Type B pancreatic cell (in vitro differentiated cells): ENCODE measurements around the gene ARVCF. TPM values are rescaled to one million over a fixed set of nuclear protein-coding genes. Genes with fewer than 3 reads are reported as not detected.

Experiments used
- DNase-seq: peaks from one replicate; pipeline ENCODE4 v3.0.0; 2021; ENCODE audit warnings: mixed read lengths; ENCODE audit not compliant: unreplicated experiment; ENCODE audit errors: extremely low spot score
- H3K27ac Mint-ChIP-seq: 2 replicates; pipeline ENCODE4 v1.8.0; 2021; ENCODE audit warnings: mild to moderate bottlenecking, mixed read lengths
- H3K27me3 Mint-ChIP-seq: 2 replicates; pipeline ENCODE4 v1.8.0; 2021; ENCODE audit warnings: mixed read lengths
- H3K36me3 Mint-ChIP-seq: 2 replicates; pipeline ENCODE4 v1.8.0; 2021; ENCODE audit warnings: mixed read lengths
- H3K4me1 Mint-ChIP-seq: one replicate; pipeline ENCODE4 v1.8.0; 2021; ENCODE audit warnings: mixed read lengths; ENCODE audit not compliant: unreplicated experiment
- H3K4me3 Mint-ChIP-seq: 2 replicates; pipeline ENCODE4 v1.8.0; 2021; ENCODE audit warnings: mild to moderate bottlenecking, mixed read lengths
- H3K9me3 Mint-ChIP-seq: 2 replicates; pipeline ENCODE4 v1.8.0; 2021; ENCODE audit warnings: mixed read lengths
- CTCF ChIP-seq: fragments of 200-600 bp; sonication (generic); conservative IDR thresholded peaks from 2 replicates; pipeline ENCODE4 v1.5.0; 2021; ENCODE audit warnings: antibody characterized with exemption, mild to moderate bottlenecking
- total RNA-seq: library from RNA; stranded (reverse); gene quantifications from 2 replicates; pipeline ENCODE4 v1.2.1, GENCODE V29; 2021; ENCODE audit warnings: low replicate concordance

ARVCF gene
- total RNA-seq, 1 donor from 2014 or later: 55.3 TPM

DNA sequence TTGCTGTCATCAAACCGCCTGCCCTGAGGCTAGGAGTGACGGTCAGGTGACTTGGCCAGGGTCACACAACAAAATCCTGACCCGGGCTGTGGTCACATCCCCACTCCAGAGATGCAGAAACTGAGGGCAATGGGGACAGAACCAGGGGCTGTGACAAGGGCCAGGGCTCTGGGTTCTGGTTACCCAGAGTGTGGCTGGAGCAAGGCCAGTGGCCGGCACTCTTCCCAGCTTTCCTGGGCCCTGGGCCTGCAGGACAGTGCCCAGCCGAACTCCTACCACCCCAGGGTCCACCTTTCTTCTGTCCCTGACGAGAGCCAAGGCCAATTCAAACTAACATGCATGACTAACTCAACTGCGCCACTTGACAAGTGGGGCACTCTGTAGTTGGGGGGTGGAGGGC, 35.9 kb downstream of the ARVCF start:
- no peak for TF ChIP-seq CTCF
- no peak overlapping the region for H3K4me3 Mint-ChIP-seq
- H3K27me3 Mint-ChIP-seq: no peaks in the 10 kb centered on the region
- H3K4me1 Mint-ChIP-seq: no peaks in the 10 kb centered on the region
- no peak for DNase-seq
- no peaks in the 10 kb centered on the region for H3K9me3 Mint-ChIP-seq
- no peak overlapping the region for H3K27ac Mint-ChIP-seq
- no peaks in the 10 kb centered on the region for H3K36me3 Mint-ChIP-seq

- no peak overlapping the region for H3K4me3 Mint-ChIP-seq
- H3K36me3 Mint-ChIP-seq: no peaks in the 10 kb centered on the region
- TF ChIP-seq CTCF: no peak
- H3K4me1 Mint-ChIP-seq: peaks cover 7% of the 10 kb centered on the region
- no peak overlapping the region for H3K27ac Mint-ChIP-seq
- H3K27me3 Mint-ChIP-seq: no peaks in the 10 kb centered on the region
- DNase-seq: no peak
- H3K9me3 Mint-ChIP-seq: no peaks in the 10 kb centered on the region
Observed at GRCh38 chr22:19979712-19980493, 36.7 kb downstream of the ARVCF start.

GRCh38 chr22:19978748-19979147, 37.9 kb downstream of the ARVCF start:
- Mint-ChIP-seq H3K27ac (no peak overlapping the region), H3K4me3 (no peak overlapping the region), H3K36me3 (no peaks in the 10 kb centered on the region), H3K4me1 (peaks cover 12% of the 10 kb centered on the region), H3K27me3 (no peaks in the 10 kb centered on the region), H3K9me3 (no peaks in the 10 kb centered on the region)
- no peak for TF ChIP-seq CTCF
- DNase-seq: no peak

DNA sequence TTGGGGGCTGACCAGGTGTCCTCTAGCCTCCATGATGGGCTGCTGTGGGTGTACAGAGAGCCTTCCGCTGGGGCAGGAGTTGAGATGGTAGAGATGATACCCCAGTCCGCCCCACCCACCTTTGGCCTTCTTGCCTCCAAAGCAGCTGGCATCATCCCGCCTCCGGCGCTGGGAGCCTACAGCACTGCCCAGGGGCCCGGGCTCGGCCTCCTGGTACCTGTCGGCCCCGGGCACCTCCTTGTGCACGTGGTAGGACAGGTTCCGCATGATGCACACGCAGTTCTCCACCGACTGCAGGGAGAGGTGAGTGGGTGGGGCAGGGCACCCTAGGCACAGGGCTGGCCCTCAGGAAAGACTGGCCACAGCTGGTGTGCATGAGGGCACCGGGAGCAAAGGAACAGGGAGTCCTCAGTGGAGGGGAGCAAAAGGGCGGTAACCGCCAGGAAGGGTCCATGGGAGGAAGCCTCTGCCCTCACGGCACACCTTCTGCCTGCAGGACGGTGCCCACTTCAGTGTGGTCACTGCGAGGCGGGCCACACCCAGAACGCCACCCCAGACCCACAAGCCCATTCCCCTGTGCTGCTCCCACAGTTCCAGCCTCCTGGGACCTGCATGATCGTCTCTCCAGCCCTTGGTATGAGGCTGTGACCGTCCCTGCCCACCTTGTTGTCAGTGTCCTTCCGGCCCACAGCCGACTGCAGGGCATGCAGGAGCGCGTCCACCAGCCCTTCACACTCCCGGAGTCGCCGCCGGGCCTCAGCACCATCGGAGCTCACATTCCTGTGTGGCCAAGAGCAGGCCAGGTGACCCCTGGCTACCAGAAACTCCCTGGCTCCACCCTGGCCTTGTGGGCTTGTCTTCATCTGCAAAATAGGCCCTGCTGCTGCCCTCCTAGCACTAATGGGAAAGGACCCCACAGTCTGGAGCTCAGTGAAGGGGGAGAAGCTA, 39.1 kb downstream of the ARVCF start:
- H3K27me3 Mint-ChIP-seq: no peaks in the 10 kb centered on the region
- H3K4me3 Mint-ChIP-seq: no peak overlapping the region
- no peaks in the 10 kb centered on the region for H3K9me3 Mint-ChIP-seq
- no peak for TF ChIP-seq CTCF
- H3K36me3 Mint-ChIP-seq: no peaks in the 10 kb centered on the region
- DNase-seq: no peak
- peaks cover 12% of the 10 kb centered on the region for H3K4me1 Mint-ChIP-seq
- H3K27ac Mint-ChIP-seq: no peak overlapping the region

DNA sequence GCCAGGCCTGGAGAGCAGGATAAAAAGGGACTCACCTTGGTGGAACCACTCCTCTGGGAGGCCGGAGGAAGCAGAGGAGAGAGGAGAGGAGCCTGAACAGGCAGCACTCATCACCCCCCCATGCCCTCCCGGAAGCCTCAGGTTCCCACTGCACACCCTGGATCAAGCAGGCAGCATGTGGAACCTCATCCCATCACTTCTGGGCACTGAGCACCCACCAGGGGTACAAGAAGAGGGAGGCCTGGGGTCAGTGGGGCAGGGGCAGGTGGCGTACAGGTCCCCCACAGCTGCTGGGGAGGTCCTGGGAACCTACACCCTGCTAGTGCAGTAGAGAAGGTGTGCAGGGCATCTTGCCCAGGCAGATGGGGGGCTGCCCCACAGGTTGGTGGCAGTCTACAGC, 40.0 kb downstream of the ARVCF start:
- Mint-ChIP-seq H3K36me3 (no peaks in the 10 kb centered on the region), H3K4me3 (no peak overlapping the region), H3K27me3 (no peaks in the 10 kb centered on the region), H3K9me3 (no peaks in the 10 kb centered on the region), H3K27ac (no peak overlapping the region), H3K4me1 (peaks cover 12% of the 10 kb centered on the region)
- TF ChIP-seq CTCF: no peak
- no peak for DNase-seq
